HG02610 (cell line): ENCODE results near the gene TOR3A.
A peak's percentile ranks its signal among the peaks of the same experiment; 100 is the strongest.

Experiments
- ATAC-seq: cut with Tn5 transposase; IDR thresholded peaks from one replicate; pipeline ENCODE4 v1.9.1; 2021; ENCODE audit warnings: mild to moderate bottlenecking, moderate library complexity; ENCODE audit not compliant: unreplicated experiment

Gene TOR3A

GRCh38 chr1:179066471-179066870 is 15.4 kb upstream of the TOR3A start:
- ATAC-seq: no peak

- ATAC-seq: no peak
These were observed 4.5 kb upstream of the TOR3A start for GRCh38 chr1:179077396-179077795.

DNA sequence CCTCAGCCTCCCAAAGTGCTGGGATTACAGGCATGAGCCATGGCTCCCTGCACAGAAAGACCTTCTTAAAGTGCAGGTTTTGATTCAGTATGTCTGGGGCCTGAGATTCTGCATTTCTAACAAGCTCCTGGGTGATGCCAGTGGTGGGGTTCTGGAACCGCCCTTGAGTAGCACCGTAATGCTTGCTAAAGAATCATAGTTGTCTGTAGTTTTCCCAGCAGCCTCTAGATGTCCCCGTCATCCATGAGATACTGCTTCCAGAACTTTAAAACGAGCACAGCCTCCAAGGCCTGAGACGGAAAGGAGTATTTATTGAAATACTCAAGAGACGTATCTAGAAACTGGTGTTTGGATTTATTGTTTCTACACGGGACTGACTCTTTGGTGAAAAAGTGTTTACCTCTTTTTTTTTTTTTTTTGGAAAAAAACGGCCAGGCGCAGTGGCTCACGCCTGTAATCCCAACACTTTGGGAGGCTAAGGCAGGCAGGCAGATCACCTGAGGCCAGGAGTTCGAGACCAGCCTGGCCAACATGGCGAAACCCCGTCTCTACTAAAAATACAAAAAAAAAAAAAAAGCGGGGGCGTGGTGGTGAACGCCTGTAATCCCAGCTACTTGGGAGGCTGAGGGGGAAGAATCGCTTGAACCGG is 2.6 kb upstream of the TOR3A start:
- ATAC-seq: no peak

DNA sequence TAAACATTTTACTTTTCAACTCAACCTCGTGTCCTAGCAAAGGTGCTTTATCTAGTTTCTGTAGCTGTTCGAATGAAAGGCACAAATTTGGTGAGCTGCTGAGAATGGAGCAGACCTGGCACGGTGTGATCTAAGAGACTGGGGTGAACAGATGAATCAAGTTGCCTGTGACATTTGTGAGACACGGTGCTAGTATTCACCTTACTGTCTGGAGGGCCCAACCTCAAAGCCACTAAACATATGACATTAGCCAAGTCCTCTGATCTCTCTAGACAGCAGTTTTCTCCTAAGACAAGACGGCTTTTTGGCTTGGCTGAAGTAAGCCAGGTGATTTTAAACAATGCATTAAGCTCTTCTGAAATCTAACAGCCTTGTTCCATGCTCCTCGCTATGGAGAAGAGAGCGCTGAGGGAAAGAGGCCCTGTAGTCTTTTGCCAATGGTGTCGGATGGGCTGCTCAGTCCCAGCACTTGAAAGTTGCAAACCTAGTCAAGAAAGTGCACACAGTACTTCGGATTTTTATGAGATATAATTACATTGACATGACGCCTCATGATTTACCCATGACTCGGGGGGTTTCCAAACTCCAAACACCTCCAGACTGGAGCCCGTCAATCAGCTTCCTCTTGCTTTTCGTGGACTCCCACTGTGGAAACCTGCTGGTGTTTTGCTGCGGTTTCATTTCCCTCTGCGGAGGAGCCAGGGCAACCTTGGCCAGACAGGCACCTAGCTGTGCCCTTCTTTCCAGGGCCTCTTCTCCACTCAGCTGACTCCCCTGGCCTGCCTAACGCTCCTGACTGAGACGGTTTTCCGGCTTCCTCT is 794 bp upstream of the TOR3A start:
- no peak for ATAC-seq

DNA sequence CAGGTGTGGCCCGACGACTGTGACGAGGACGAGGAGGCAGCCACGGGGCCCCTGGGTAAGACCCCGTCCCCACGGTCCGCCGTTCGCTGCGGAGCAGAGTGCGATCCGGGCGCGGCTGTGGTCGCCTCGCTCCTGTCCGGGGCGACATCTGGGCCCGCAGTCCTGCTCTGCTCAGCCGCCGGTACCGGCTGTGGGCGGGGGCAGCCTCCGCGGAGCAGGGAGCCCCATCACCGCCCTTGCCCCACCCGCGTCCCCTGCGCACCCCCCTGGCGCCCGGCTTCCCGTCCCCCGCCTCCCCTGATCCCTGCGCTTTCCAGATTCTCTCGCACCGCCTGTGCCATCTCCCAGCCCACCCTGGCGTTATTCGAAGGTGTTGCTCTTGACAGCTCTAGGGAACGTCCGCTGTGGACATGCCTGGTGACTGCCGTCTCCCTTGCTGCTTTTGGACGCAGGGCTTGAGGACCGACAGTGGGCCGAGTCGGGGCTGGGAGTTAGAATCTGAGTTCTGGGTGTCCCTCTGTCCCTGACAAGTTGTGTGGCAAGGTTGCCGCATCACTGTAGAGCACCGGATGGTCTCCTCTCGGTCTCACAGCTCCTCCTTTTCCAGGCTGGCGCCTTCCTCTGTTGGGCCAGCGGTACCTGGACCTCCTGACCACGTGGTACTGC is 596 bp downstream of the TOR3A start:
- peak; percentile 10 for ATAC-seq

GRCh38 chr1:179082999-179083335 is 1.1 kb downstream of the TOR3A start:
- no peak for ATAC-seq

- ATAC-seq: no peak
These were observed 1.7 kb downstream of the TOR3A start for GRCh38 chr1:179083533-179083932.

GRCh38 chr1:179087665-179088064 is 5.8 kb downstream of the TOR3A start:
- ATAC-seq: no peak

DNA sequence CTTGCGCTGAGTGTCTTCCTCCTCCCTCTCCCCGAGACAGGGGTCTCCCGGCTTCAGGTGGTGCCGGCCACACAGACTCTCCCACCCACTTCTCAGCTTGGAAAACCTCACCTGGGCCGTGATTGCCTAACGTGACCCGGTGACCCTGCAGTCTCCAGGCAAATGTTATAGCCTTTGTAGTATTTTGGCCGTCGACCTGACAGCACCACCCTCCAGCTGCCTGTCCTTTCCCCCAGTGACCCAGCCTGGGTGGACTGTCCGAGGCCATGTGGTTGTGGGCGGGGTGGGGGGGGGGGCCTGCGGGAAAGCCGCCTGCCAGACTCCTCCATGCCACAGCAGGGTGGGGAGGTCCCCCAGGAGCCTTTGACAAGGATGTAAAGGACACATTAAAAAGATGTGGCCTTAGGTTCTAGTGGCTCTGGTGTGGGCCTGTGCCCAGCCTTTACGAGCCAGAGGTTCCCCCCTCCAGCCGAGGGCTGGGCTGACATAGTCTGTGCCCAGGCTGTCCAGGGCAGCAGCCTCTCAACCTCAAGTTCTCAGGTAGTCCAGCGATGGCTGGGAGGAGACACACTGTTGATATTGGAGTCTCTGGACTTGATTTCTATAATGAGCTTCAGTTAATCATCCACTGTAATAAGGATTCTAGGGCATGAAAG is 8.1 kb downstream of the TOR3A start:
- ATAC-seq: no peak

GRCh38 chr1:179090522-179090921 is 8.7 kb downstream of the TOR3A start:
- no peak for ATAC-seq

DNA sequence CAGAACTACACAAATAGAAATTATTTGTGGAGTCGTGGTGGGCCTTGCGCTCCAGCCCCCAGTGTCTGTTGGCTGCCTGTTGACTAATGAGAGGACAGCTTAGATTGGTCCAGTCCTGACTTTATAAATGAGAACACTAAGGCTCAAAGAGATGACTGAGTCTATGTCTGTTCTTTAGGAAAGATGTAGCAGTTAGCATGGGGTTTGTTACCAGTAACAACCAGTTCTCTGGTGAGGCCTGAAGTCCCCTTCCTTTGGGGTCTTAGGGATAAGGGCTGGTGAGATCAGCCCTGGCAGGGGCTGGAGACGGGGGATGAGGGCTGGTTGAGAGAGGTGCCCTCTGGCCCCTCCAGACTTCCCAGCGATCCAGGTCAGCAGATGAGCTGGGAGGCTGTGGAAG is 9.1 kb downstream of the TOR3A start:
- ATAC-seq: no peak

DNA sequence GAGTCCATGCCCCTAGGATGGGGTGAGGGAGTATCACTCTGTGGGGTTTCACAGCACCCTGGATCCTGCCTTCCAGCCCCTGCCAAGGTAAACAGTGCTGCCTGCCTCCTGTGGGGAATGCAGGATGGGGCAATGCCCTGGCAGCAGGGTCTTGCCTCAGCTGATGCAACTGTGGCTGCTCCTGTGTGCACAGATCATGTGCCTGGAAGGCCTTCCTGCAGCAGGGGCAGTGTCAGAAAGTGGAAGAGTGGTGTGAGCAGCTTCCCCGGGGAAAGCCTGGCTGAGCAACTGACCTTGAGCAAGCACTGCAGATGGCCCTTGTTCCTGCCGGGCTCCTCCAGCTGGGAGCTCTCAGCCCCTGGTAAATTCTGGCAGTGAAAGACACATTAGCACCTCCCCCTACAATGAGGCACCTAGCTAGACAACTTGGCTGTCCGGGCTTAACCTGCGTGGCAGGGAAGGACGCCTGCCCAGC is 9.9 kb downstream of the TOR3A start:
- no peak for ATAC-seq

- ATAC-seq: no peak
These were observed 11.1 kb downstream of the TOR3A start for GRCh38 chr1:179092896-179093461.

DNA sequence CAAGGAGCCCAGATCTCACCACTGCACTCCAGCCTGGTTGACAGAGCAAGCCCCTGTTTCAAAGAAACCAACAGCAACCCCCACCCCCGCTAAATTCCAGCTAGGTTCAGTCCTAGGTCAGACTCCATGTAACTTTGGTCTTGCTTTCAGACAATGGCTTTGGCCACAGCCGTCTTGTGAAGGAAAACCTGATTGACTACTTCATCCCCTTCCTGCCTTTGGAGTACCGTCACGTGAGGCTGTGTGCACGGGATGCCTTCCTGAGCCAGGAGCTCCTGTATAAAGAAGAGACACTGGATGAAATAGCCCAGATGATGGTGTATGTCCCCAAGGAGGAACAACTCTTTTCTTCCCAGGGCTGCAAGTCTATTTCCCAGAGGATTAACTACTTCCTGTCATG is 12.9 kb downstream of the TOR3A start:
- no peak for ATAC-seq

DNA sequence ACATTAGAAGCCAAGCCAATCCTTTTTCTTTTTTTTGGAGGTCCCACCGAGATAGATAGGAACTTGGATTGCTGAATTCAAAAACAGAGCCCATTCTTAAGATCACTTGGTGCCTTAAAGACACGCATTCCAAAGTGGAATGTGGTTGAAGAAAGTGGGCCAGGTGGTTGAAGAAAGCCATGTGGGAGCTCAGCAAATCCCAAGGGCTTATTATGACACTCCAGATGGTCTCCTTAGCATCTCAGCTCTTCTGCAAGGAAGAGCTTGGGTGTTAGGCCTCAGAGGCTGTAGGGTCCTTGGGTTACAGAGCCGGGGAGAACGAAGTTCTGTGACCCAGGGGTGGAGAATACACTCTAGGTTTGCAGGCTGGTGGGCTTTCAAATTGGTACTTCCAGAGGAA is 13.5 kb downstream of the TOR3A start:
- ATAC-seq: no peak

GRCh38 chr1:179095924-179096323 is 14.1 kb downstream of the TOR3A start:
- no peak for ATAC-seq

GRCh38 chr1:179099891-179100290 is 18.0 kb downstream of the TOR3A start:
- no peak for ATAC-seq

- ATAC-seq: no peak
These were observed 19.7 kb downstream of the TOR3A start for GRCh38 chr1:179101566-179101965.

- ATAC-seq: no peak
These were observed 22.1 kb downstream of the TOR3A start for GRCh38 chr1:179103999-179104398.

GRCh38 chr1:179104611-179105250 is 22.9 kb downstream of the TOR3A start:
- ATAC-seq: no peak

GRCh38 chr1:179105393-179105792 is 23.5 kb downstream of the TOR3A start:
- ATAC-seq: no peak
